Mucosa of descending colon (tissue), 3 donors: ENCODE data around the gene LPGAT1. TPM values are rescaled to one million over a fixed set of nuclear protein-coding genes. Genes with fewer than 3 reads are reported as not detected.

Experiments
- ATAC-seq: fragments of 200-7000 bp; cut with Tn5 transposase; one replicate; pipeline ENCODE4 v1.9.1; 2020; ENCODE audit warnings: mild to moderate bottlenecking, moderate library complexity
- DNase-seq, 3 donors: peaks; one replicate each; pipeline ENCODE4 v3.0.0-alpha.2; 2020
- H3K36me3 ChIP-seq: fragments of 200-600 bp; one replicate; pipeline ENCODE4 v1.8.0; 2021; ENCODE audit warnings: low read depth, mild to moderate bottlenecking
- H3K4me1 ChIP-seq: fragments of 200-600 bp; one replicate; pipeline ENCODE4 v1.8.0; 2021; ENCODE audit warnings: low read depth, mild to moderate bottlenecking
- H3K4me3 ChIP-seq: fragments of 200-600 bp; one replicate; pipeline ENCODE4 v1.8.0; 2021; ENCODE audit warnings: mild to moderate bottlenecking
- H3K9me3 ChIP-seq: fragments of 200-600 bp; one replicate; pipeline ENCODE4 v1.8.0; 2021; ENCODE audit warnings: mild to moderate bottlenecking
- CTCF ChIP-seq: fragments of 200-600 bp; IDR thresholded peaks from one replicate; pipeline ENCODE4 v1.8.0; 2022; ENCODE audit warnings: antibody characterized with exemption, mild to moderate bottlenecking
- intact Hi-C, 2 donors: fragments of 100-400 bp; cut with DNase I in 1 of 2; cut with micrococcal nuclease in 1 of 2; formaldehyde crosslinking; loops; one replicate each; pipeline versions ENCODE4 v1.11.0 to v1.11.1; 2022; cut with DNase I, micrococcal nuclease
- total RNA-seq, 3 donors: library from RNA; stranded (reverse); fragmentation: NEBNext Ultra II Directional in 2 of 3; extraction: Animal tissue kit (Norgen Biotek cat#: 25700) in 2 of 3; gene quantifications; one replicate each; pipeline versions ENCODE4 v1.2.1 to v1.2.4, GENCODE V29; 2021 to 2023
- donor health status: DM: no; HTN: no; CAD: no; lungs with moderate emphysema.
- donor health status: DM: no; HTN: no; CAD: no.
- donor health status: DM: no; HTN: yes; CAD: no.

Gene LPGAT1
- total RNA-seq, 3 donors from 2014 or later, result 27.5 to 42.1 (median 34.2) TPM

- Histone ChIP-seq H3K9me3 (no peaks in the 10 kb centered on the region), H3K4me3 (no peak overlapping the region), H3K4me1 (no peaks in the 10 kb centered on the region), H3K36me3 (no peaks in the 10 kb centered on the region)
- intact Hi-C loops, result no loop called here
- DNase-seq, result no peak
- no peak for ATAC-seq
- TF ChIP-seq CTCF, result no peak
These were observed 81.3 kb downstream of the LPGAT1 start for GRCh38 chr1:211749251-211749650.

GRCh38 chr1:211748810-211749209 is 81.8 kb downstream of the LPGAT1 start:
- H3K9me3 ChIP-seq, result no peaks in the 10 kb centered on the region
- H3K36me3 ChIP-seq, result no peaks in the 10 kb centered on the region
- intact Hi-C loops, result no loop called here
- no peak for ATAC-seq
- DNase-seq, result no peak
- no peak overlapping the region for H3K4me3 ChIP-seq
- no peaks in the 10 kb centered on the region for H3K4me1 ChIP-seq
- no peak for TF ChIP-seq CTCF

- intact Hi-C loops, result no loop called here
- no peaks in the 10 kb centered on the region for H3K4me1 ChIP-seq
- no peaks in the 10 kb centered on the region for H3K9me3 ChIP-seq
- H3K4me3 ChIP-seq, result no peak overlapping the region
- no peak for DNase-seq
- no peak for ATAC-seq
- no peak for TF ChIP-seq CTCF
- no peaks in the 10 kb centered on the region for H3K36me3 ChIP-seq
These were observed 87.6 kb downstream of the LPGAT1 start for GRCh38 chr1:211742889-211743529.

GRCh38 chr1:211742272-211742671 is 88.3 kb downstream of the LPGAT1 start:
- H3K4me3 ChIP-seq, result no peak overlapping the region
- DNase-seq, result no peak
- H3K4me1 ChIP-seq, result no peaks in the 10 kb centered on the region
- no peaks in the 10 kb centered on the region for H3K36me3 ChIP-seq
- no peaks in the 10 kb centered on the region for H3K9me3 ChIP-seq
- ATAC-seq, result no peak
- no peak for TF ChIP-seq CTCF
- intact Hi-C loops, result no loop called here

- ATAC-seq, result no peak
- no peak overlapping the region for H3K4me3 ChIP-seq
- H3K4me1 ChIP-seq, result no peaks in the 10 kb centered on the region
- intact Hi-C loops, result no loop called here
- no peaks in the 10 kb centered on the region for H3K36me3 ChIP-seq
- no peak for TF ChIP-seq CTCF
- DNase-seq, result no peak
- H3K9me3 ChIP-seq, result no peaks in the 10 kb centered on the region
These were observed 88.8 kb downstream of the LPGAT1 start for GRCh38 chr1:211741788-211742187.

- Histone ChIP-seq H3K4me1 (no peaks in the 10 kb centered on the region), H3K36me3 (no peaks in the 10 kb centered on the region), H3K4me3 (no peak overlapping the region), H3K9me3 (no peaks in the 10 kb centered on the region)
- no peak for TF ChIP-seq CTCF
- DNase-seq (no peak), ATAC-seq (no peak)
- intact Hi-C loops, result no loop called here
These were observed 89.4 kb downstream of the LPGAT1 start for GRCh38 chr1:211741116-211741515.
